Stimulated activated CD4-positive, alpha-beta T cell treated with anti-CD3 and anti-CD28 coated beads, TNF-alpha, amount 100 ng/mL, for 4 hours (primary cell): Measurements from ENCODE around the gene SHH.
A peak's percentile ranks its signal among the peaks of the same experiment; 100 is the strongest.

Experiments used
- DNase-seq, 3 experiments: peaks; one replicate each; pipeline ENCODE4 v3.0.0-alpha.2; 2020; ENCODE audit warnings: low read depth in 3 of 3

SHH gene

GRCh38 chr7:155764438-155764793 is 47.8 kb downstream of the SHH start:
- peak in 1 of 3 experiments; percentile 5 for DNase-seq

DNA sequence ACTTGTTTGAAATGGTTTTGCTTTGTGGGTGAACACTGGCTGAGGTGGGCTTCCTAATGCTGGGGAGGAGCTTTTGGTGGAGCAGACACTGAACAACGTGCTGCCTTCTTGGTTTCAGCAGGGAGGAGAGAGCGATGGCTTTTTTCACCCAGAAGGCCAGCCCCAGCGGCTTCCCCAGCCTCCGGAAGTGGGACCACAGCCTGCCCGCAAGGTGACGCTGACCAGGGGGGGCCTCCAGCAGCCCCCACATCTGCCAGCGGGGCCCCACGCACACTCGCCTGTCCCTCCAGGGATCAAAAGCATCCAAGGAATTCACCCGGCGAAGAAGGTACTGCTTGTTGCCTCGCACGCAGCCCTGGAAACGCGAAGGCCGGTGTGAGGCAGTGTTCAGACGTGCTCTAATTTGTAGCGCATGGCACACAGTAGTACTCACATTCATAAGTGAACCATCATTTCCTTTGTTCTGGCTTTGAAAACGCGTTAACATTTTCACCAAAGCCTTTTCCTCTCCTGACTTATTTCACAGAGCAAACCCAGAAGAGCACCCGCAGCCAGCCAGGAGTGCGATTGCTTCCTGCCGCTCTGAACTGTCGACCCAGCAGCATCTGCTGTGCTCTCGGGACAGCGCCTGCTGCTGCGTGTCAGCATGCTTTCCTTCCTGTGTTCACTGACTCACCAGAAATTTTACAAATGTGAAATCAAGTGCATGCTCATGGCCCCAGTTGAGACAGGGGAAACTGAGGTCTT is 48.4 kb downstream of the SHH start:
- peak in 2 of 3 experiments; percentile 7 to 11 for DNase-seq

DNA sequence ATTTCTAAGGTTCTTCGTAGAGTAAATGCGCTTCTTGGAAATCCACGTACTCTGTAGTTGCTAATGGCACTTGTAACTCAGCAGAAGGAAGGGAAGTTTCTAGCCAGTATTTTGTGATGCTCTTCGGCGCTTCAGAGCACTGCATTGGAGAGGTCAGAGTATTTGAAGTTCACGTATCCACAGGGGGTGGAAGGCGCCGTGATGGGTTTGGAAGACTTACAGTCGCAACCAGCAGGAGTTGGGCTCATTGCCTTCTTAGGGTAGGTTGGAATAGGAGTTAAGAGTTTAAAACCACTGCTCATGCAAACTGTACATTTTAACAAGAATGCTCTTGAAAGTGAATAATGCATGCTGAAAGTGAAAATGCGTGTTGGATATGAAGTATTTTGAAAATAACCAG is 49.1 kb downstream of the SHH start:
- DNase-seq = no peak

DNA sequence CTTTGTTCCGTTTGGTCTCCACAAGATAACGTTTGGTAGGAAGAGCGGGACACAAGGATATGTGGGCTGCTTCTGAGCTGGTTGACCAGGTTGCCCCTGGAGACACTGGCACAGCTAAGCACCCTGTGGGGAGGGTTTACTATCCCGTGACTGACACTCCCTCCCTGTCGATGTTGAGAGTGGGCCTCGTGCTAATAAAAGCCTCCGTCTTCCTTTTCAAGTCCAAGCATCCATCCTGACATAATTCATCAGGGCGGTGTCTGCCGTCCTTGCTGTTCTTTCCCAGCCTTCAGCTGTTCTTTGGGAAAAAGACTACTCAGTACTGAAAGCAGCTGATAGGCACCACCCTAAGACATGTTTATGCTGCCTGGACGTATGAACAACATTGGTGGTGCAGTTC is 49.6 kb downstream of the SHH start:
- DNase-seq = no peak

- DNase-seq = no peak
These were observed 50.2 kb downstream of the SHH start for GRCh38 chr7:155762036-155762435.

DNA sequence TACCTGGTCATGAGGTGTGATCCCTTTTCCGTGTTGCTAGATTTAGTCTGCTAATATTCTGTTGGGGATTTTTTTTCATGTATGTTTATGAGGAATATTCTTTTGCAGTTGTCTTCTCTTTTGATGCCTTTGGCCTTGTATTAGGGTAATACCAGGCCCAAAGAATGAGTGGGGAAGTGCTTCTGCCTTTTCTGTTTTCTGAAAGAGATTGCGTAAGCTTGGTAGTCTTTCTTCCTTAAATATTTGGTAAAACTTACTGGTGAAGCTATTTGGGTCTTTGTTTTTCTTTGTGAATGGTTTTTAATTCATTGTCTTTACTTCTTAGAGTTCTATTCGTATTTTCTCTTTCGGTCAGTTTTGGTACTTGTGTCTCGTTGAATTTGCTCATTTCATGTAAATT is 51.1 kb downstream of the SHH start:
- DNase-seq = no peak

GRCh38 chr7:155759740-155760430 is 52.4 kb downstream of the SHH start:
- no peak for DNase-seq

DNA sequence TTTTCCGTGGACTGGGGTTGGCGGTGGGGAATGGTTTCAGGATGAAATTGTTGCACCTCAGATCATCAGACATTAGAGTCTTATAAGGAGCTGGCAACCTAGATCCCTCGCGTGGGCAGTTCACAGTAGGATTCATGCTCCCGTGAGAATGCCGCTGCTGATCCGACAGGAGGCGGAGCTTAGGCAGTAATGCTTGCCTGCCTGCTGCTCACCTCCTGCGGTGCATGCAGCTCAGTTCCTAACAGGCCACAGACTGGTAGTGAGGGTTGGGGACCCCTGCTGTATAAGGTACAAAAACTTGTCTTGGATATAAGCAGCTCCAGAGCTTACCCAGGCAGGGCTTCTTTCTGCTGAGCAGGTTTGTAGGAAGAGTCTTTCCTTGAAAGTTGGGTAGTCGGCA is 53.9 kb downstream of the SHH start:
- no peak for DNase-seq

DNA sequence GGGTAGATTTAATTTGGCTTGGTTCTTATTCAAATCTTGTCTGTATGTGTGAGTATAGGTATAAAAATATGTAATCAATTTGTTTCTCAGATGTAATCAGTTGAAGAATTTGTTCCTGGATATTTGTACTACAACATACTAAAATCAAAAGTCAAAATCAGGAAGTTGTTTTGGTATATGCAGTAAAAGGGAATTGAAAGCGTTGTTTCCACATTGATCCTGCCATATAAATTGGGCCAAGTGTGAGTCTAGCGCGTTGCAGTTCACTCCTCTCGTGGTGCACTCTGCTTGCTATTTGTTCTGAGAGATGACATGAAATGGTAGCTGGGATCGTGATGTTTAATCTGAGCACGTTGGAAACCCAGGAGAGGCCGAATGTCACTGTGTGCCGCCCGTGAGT is 55.9 kb downstream of the SHH start:
- no peak for DNase-seq

DNA sequence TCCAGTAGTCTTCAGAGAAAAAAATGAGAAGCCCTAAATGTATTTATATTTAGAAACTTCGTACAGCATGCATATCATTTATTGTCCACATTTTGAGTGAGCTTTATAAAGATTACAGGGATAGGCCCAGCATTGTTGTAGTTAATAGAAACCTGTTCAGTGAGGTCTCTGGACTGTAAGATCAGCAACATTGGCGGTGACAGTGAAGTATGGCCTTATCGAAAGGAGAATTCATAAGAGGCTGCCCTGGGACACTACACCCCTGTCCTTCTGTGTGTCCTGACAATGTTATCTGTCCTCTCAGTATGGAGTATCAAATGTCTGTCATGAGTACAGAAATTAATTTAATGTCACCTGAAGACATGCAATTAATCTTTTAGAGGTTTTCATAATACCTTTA is 57.2 kb downstream of the SHH start:
- DNase-seq = no peak

DNA sequence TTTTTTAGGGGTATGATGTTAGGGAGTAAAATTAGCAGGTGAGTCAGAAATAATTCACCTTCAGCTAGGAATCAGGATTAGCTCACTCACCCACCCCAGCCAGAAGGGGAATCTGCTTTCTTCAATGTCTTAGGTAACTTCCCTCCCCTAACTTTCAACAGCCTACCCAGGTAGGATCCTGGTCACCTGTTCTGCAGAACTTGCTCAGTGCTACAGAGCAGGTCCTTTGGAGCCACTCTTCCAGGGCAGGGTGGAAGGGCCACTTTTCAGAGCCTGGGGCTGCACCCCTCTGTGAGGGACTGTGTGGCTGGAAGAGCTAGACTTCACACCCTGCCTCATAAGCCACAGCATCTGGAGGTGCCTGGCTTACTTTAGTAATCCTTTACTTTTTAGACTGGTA is 58.1 kb downstream of the SHH start:
- no peak for DNase-seq

GRCh38 chr7:155753446-155753965 is 58.8 kb downstream of the SHH start:
- no peak for DNase-seq

DNA sequence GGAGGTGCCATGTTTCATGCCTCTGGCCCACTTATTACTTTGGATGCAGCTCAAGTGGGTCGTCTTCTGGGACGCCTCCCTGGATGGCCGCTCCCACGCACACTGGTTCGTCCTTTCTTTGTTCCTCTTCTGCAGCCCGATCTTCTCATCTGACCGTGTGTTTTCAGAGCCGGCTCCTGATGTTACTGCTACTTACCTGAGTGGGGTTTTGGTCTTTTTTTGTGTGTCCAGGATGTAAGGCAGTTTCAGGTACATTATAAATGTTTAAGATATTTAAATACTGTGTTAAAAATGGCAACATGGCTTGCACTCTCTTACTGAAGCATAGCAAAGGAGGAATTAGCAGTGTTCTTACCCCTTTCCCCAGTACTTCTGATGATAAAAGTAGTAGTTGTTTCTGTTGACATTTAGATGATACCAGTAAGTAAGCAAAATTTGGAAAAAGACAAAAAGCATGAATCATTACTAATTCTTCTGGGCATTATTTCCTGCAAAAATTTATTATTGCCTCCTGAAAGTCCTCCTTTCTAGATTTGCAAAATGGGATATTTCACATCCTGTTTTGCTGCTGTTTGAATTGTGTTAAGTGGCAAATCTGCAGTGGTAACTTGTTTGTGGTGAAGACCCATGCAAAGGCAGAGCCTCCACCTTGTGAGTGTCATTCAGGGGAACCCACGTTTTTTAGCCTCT is 59.4 kb downstream of the SHH start:
- no peak for DNase-seq

- no peak for DNase-seq
These were observed 60.9 kb downstream of the SHH start for GRCh38 chr7:155751409-155751808.

- no peak for DNase-seq
These were observed 61.8 kb downstream of the SHH start for GRCh38 chr7:155750255-155751125.
